ENCODE measurements around the gene NKTR.

DNA sequence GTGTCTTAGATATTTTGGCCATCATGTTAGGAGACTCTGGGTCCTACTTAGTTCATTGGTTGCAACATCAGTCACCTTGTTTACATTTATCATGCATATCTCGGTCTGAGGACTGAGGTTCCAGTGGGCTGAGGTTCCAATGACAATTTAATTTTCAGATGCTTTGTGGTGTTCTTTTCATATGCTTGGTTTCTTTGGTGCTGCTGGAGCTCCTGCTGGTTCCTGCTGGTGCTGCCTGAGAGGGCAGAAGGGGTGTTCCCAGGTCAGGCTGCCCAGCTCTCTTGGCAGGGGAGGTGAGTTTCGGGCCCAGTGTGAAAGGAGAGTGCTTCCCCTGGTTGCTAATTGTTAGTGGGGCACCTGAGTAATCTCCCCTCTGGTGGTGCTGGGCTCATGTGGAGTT is 78.0 kb downstream of the NKTR start:
- TF ChIP-seq EP300 (IDR thresholded peaks at IDR 0.05; ENCODE audit: borderline replicate concordance) (no peak), ZBTB7A (IDR thresholded peaks at IDR 0.05; ENCODE audit: low read depth) (no peak), EGR1 (IDR thresholded peaks at IDR 0.05) (no peak)
- TF ChIP-seq, protein P1, sequence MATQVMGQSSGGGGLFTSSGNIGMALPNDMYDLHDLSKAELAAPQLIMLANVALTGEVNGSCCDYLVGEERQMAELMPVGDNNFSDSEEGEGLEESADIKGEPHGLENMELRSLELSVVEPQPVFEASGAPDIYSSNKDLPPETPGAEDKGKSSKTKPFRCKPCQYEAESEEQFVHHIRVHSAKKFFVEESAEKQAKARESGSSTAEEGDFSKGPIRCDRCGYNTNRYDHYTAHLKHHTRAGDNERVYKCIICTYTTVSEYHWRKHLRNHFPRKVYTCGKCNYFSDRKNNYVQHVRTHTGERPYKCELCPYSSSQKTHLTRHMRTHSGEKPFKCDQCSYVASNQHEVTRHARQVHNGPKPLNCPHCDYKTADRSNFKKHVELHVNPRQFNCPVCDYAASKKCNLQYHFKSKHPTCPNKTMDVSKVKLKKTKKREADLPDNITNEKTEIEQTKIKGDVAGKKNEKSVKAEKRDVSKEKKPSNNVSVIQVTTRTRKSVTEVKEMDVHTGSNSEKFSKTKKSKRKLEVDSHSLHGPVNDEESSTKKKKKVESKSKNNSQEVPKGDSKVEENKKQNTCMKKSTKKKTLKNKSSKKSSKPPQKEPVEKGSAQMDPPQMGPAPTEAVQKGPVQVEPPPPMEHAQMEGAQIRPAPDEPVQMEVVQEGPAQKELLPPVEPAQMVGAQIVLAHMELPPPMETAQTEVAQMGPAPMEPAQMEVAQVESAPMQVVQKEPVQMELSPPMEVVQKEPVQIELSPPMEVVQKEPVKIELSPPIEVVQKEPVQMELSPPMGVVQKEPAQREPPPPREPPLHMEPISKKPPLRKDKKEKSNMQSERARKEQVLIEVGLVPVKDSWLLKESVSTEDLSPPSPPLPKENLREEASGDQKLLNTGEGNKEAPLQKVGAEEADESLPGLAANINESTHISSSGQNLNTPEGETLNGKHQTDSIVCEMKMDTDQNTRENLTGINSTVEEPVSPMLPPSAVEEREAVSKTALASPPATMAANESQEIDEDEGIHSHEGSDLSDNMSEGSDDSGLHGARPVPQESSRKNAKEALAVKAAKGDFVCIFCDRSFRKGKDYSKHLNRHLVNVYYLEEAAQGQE (IDR thresholded peaks at IDR 0.05; ENCODE audit: low read depth), result no peak
